IPS-18a (cell line): ENCODE data around the gene AGAP1.

Experiments
- H3K27ac ChIP-seq: one replicate; pipeline ENCODE4 v1.5.1; 2013; ENCODE audit warnings: low read length
- H3K27me3 ChIP-seq: one replicate; pipeline ENCODE4 v1.6.1; 2013; ENCODE audit warnings: mild to moderate bottlenecking, low read length; ENCODE audit not compliant: control insufficient read depth, insufficient read depth
- H3K36me3 ChIP-seq: one replicate; pipeline ENCODE4 v1.6.1; 2013; ENCODE audit warnings: low read depth, low read length; ENCODE audit not compliant: control insufficient read depth
- H3K4me1 ChIP-seq: one replicate; pipeline ENCODE4 v1.6.1; 2013; ENCODE audit warnings: low read depth, low read length; ENCODE audit not compliant: control insufficient read depth
- H3K4me3 ChIP-seq: one replicate; pipeline ENCODE4 v1.5.1; 2013; ENCODE audit warnings: low read length
- H3K9ac ChIP-seq: one replicate; pipeline ENCODE4 v1.6.1; 2013; ENCODE audit warnings: mild to moderate bottlenecking, low read length, moderate library complexity
- H3K9me3 ChIP-seq: one replicate; pipeline ENCODE4 v1.6.1; 2013; ENCODE audit warnings: low read depth, low read length; ENCODE audit not compliant: control insufficient read depth

AGAP1 gene

DNA sequence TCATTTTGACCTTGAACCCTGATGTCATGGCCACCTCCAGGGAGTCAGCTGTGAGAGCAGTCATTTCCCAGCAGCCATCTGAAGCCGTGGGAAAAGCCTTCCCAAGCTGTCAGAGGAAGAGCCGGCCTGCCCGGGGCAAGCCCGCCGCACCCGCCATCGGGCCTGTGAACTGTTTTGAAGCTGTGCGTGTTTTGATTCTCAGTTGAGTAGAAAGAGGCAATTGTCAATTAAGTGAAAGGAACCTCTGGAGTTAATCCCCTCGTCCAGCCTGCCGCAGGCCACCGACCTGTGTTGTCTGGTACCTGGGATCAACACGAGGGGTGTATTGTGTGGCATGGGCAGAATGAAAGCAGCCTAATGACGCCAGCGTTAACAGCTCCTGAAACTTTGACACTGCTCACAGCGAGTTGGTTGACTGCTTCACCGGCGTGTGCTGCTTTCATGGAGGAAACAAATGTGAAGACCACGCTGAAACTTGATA lies 318.4 kb downstream of the AGAP1 start:
- no peaks in the 10 kb centered on the region for H3K27me3 ChIP-seq
- peaks cover 11% of the 10 kb centered on the region for H3K36me3 ChIP-seq
- H3K4me1 ChIP-seq: peaks cover 24% of the 10 kb centered on the region
- no peak overlapping the region for H3K9ac ChIP-seq
- no peak overlapping the region for H3K4me3 ChIP-seq
- H3K27ac ChIP-seq: no peak overlapping the region
- no peaks in the 10 kb centered on the region for H3K9me3 ChIP-seq

DNA sequence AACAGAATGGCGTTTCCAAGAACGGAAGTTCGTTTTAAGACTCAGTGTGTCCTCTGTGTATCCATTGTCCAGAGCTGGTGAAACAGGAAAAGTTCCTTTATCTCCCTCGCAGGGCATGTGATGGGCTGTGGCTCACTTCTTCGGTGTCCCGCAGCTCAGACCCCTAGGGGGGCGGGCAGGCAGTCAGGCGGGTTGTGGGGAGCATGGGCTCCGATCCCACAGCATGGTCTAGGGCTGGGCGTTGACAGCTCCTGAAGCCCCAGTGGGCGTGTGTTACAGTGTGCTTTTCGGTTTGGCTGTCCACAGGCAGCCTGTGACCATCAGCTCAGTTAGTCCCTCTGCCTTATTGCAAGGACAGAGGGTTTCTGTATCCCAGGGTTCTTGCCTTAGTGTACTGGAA lies 319.6 kb downstream of the AGAP1 start:
- Histone ChIP-seq H3K9me3 (no peaks in the 10 kb centered on the region), H3K4me3 (no peak overlapping the region), H3K9ac (no peak overlapping the region), H3K27ac (no peak overlapping the region), H3K36me3 (peaks cover 11% of the 10 kb centered on the region), H3K4me1 (peaks cover 16% of the 10 kb centered on the region), H3K27me3 (no peaks in the 10 kb centered on the region)

DNA sequence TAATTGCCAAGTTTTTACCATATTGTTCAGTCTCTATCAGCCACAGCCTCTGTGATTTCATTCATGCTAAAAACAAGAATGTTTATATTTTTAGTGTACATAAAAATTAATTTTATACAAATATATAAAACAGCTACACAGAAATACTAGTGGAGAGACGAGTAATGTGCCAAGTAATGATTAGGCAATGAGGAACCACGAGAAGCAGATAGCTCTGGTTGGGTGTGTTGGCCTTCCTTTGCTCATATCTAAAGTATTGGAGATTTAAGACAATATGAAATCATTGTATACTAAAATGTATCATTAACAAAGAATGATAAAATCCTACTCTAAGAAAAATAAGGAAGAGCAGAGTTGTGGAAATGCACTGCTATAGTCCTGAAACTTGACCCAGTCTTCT lies 326.7 kb downstream of the AGAP1 start:
- no peak overlapping the region for H3K4me3 ChIP-seq
- no peak overlapping the region for H3K27ac ChIP-seq
- no peaks in the 10 kb centered on the region for H3K27me3 ChIP-seq
- no peaks in the 10 kb centered on the region for H3K4me1 ChIP-seq
- H3K36me3 ChIP-seq: no peaks in the 10 kb centered on the region
- no peaks in the 10 kb centered on the region for H3K9me3 ChIP-seq
- H3K9ac ChIP-seq: no peak overlapping the region

DNA sequence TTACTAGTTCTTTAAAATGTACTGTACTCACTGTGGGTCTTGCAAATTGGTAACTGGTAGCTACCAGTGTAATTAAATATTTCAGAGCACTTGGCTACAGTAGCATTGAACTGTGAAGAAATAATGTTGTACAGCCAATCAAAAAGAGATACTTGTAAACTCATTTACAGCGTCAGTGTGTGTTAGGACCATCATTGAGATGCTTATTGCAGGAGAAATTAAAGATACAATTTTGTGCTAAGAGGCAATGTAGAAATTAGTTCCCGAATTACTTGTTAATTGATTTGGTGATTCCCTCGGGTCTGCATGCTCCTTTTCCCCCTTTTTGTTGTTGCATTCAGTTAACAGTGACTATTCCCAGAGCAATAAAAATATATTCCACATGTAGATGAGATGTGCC lies 330.5 kb downstream of the AGAP1 start:
- Histone ChIP-seq H3K27ac (no peak overlapping the region), H3K27me3 (no peaks in the 10 kb centered on the region), H3K9ac (no peak overlapping the region), H3K9me3 (no peaks in the 10 kb centered on the region), H3K4me1 (no peaks in the 10 kb centered on the region), H3K36me3 (no peaks in the 10 kb centered on the region), H3K4me3 (no peak overlapping the region)

DNA sequence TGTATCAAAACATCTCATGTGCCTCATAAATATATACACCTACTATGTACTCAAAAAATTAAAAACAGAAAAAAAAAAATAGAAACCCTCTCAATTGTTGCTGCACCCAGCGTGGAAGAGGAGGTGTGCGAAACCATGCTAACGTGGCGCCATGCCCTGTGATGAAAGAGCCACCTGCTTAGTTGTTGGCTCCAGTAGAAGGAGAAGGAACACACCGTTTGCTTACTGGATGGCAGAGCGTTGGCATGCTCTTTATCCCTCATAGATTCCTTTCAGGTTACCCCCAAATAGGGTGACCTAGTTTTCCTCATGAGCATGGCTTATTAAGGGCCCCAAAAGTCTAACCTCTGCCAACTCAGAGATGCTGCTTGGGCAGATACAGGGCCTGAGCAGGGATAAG lies 332.1 kb downstream of the AGAP1 start:
- Histone ChIP-seq H3K9me3 (no peaks in the 10 kb centered on the region), H3K27ac (no peak overlapping the region), H3K4me3 (no peak overlapping the region), H3K4me1 (no peaks in the 10 kb centered on the region), H3K36me3 (no peaks in the 10 kb centered on the region), H3K27me3 (no peaks in the 10 kb centered on the region), H3K9ac (no peak overlapping the region)

DNA sequence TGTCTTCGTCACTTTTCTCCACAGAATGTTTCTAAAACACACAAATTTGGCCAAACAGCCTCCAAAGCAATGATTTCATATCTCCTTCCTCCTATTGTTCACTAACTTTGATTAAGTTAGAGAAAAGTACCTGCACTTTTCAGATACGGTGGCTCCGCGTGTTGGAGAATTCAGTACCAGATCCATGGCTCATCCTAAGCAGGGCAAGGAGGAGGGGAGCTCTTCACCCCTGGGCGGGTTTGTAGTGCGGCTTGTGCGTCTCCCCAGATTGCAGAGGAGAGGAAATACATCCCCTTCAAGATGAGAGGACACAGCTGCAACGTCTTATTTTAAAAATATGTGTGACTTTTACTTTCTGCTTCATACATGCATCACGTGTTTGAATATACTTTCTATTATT lies 333.0 kb downstream of the AGAP1 start:
- H3K27me3 ChIP-seq: no peaks in the 10 kb centered on the region
- H3K9ac ChIP-seq: no peak overlapping the region
- no peak overlapping the region for H3K4me3 ChIP-seq
- no peaks in the 10 kb centered on the region for H3K4me1 ChIP-seq
- H3K9me3 ChIP-seq: no peaks in the 10 kb centered on the region
- H3K36me3 ChIP-seq: no peaks in the 10 kb centered on the region
- H3K27ac ChIP-seq: no peak overlapping the region

DNA sequence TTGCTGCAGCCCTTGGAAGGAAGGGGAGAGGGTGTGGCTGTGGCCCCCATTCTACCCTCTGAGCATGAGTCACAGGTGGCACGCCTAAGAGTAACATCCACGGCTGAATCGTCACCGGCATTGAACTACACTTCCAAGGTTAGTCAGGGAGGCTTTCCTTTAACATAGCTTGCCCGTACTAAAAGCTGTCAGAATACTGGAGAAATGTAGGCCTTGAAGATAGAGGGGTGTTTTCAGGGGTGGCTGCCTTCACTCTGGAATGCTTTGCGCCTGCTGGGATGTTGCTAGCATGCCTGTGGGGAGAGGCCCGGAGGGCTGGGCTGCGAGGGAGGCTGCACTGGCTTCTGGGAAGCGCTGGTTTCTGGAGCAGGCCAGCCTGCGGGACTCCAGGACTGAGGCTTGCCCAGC lies 333.7 kb downstream of the AGAP1 start:
- Histone ChIP-seq H3K36me3 (no peaks in the 10 kb centered on the region), H3K4me3 (no peak overlapping the region)

DNA sequence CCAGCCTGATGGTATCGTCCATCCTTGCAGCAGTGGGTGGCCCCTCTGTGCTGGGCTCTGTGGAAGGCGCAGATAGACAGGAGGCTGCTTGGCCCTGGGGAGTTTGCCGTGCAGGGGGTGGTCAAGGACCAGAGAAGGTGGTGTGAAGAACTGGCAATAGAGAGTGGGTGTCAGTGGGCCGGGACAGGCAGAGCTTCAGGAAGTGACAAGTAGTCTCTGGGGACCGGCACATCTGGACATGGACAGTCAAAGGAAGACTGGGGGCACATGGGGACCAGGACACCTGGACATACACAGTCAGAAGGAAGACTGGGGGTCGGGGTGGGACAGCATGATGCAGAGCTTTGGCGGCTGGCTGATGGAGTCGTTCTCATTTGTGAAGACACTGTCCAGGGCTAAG lies 335.9 kb downstream of the AGAP1 start:
- Histone ChIP-seq H3K4me3 (no peak overlapping the region), H3K9me3 (no peaks in the 10 kb centered on the region), H3K9ac (no peak overlapping the region), H3K27me3 (no peaks in the 10 kb centered on the region), H3K36me3 (no peaks in the 10 kb centered on the region), H3K27ac (no peak overlapping the region), H3K4me1 (no peaks in the 10 kb centered on the region)

More for the DNA sequence above, 333.7 kb downstream of the AGAP1 start:
- Histone ChIP-seq H3K4me1 (no peaks in the 10 kb centered on the region), H3K9me3 (no peaks in the 10 kb centered on the region), H3K27me3 (no peaks in the 10 kb centered on the region), H3K27ac (no peak overlapping the region), H3K9ac (no peak overlapping the region)

DNA sequence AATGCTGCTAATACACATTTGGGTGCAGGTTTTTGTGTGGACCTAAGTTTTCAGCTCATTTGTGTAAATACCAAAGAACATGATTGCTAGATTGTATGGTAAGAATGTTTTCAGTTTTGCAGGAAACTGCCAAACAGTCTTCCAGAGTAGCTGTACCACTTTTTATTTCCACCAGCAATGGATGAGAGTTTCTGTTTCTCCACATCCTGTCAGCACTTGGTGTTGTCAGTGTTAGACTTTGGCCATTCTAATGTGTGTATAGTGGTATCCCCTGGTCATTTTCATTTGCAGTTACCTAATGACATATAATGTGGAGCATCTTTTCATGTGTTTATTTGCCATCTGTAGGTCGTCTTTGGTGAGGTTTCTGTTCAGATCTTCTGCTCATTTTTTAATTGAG lies 337.9 kb downstream of the AGAP1 start:
- H3K9me3 ChIP-seq: no peaks in the 10 kb centered on the region
- H3K27me3 ChIP-seq: no peaks in the 10 kb centered on the region
- peaks cover 7% of the 10 kb centered on the region for H3K4me1 ChIP-seq
- H3K4me3 ChIP-seq: no peak overlapping the region
- no peak overlapping the region for H3K9ac ChIP-seq
- no peaks in the 10 kb centered on the region for H3K36me3 ChIP-seq
- H3K27ac ChIP-seq: no peak overlapping the region

DNA sequence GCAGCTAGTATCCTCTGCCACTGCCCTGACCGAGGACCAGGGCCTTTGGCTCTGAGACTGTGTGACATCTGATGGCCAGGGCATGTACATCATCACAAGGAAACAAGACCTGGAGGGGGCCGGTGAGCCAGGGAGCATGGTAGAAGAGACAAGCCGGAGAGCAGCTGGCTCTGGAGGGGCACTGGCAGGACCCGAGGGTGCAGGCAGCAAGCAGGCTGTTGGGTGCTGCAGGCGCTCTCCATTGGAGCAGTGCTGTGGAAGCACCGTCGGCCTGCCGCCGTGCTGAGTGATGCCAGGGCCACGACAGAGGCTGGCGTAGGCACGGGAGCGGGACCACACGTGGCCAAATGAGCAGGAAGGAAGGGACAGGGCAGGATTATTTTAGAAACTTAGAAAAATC lies 339.1 kb downstream of the AGAP1 start:
- Histone ChIP-seq H3K9ac (no peak overlapping the region), H3K9me3 (no peaks in the 10 kb centered on the region), H3K4me1 (peaks cover 7% of the 10 kb centered on the region), H3K27me3 (no peaks in the 10 kb centered on the region), H3K27ac (no peak overlapping the region), H3K36me3 (no peaks in the 10 kb centered on the region), H3K4me3 (no peak overlapping the region)

DNA sequence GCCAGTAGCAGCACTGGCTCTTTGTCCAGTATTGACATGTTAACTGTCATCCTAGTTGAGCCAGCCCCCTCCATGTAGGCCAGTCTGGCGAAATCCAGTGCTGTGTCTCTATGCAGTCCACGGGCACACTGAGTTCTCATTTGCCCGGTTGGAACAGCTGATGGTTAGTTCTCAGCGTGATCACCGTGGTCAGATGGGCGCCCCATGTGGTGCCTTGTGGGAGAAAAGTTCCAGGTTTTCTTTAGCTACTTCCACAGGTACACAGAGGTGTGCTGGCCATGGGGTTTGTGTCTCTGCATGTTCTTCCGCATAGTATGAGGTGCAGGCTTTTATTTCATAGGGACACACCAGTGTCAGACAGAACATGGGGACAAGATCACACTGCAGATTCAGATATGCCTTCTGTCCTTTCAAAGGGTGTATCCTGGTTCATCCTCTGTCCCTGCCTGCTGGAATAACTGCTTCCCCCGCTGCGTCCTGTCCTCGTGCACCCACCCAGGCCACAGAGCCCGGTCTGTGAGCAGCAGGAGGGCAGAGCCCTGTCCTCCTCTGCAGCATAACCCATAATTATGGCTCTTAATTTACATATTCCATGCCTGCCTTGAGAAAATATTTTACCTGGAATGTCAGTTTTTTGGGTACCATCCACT lies 340.3 kb downstream of the AGAP1 start:
- Histone ChIP-seq H3K4me3 (no peak overlapping the region), H3K27ac (no peak overlapping the region), H3K9me3 (no peaks in the 10 kb centered on the region)

DNA sequence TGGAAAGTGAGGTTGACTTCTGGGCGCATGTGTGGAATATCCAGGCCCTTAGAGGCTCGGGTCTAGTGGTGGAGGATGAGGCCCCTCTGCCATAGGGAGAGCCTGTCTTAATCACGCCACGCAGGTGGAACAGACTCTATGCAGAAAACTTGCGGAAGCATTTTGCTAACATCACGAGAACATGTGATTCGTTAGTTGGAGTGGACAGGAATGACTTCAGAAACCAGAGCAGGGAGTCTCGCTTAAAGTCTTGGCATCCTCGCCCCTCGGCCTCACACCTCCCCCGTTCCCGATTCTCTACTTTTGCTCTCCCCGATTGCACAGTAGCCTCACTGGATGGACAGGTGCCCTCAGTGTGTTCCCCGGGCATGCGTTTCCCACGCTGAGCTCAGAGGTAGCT lies 340.9 kb downstream of the AGAP1 start:
- no peaks in the 10 kb centered on the region for H3K36me3 ChIP-seq
- no peak overlapping the region for H3K9ac ChIP-seq
- no peak overlapping the region for H3K4me3 ChIP-seq
- no peak overlapping the region for H3K27ac ChIP-seq
- H3K9me3 ChIP-seq: no peaks in the 10 kb centered on the region
- H3K4me1 ChIP-seq: peaks cover 7% of the 10 kb centered on the region
- H3K27me3 ChIP-seq: no peaks in the 10 kb centered on the region

More for the DNA sequence above, 340.3 kb downstream of the AGAP1 start:
- H3K27me3 ChIP-seq: no peaks in the 10 kb centered on the region
- no peak overlapping the region for H3K9ac ChIP-seq
- H3K4me1 ChIP-seq: peaks cover 7% of the 10 kb centered on the region
- H3K36me3 ChIP-seq: no peaks in the 10 kb centered on the region
